Measurements from ENCODE around the gene SYT4. TPM values are rescaled to one million over a fixed set of nuclear protein-coding genes. Genes with fewer than 3 reads are reported as not detected.

Gene SYT4
- total and polyA plus RNA-seq, 5 experiments from 2014 or later, result not detected

GRCh38 chr18:43271593-43272432 is 5.5 kb downstream of the SYT4 start:
- Mint-ChIP-seq H3K9me3 (no peaks in the 10 kb centered on the region), H3K27me3 (peaks cover 0 to 8% (median 0%) of the 10 kb centered on the region in 5 donors), H3K36me3 (no peaks in the 10 kb centered on the region), H3K4me3 (no peak overlapping the region), H3K4me1 (no peaks in the 10 kb centered on the region), H3K27ac (no peak overlapping the region)
- ATAC-seq, result no peak
- DNase-seq, result peak in 4 of 10 donors; percentile 9 to 30 (median 26)
- POLR2A ChIA-PET, result no interaction called here

- Mint-ChIP-seq H3K9me3 (peaks cover 0 to 10% (median 0%) of the 10 kb centered on the region in 9 donors), H3K36me3 (no peaks in the 10 kb centered on the region), H3K4me1 (no peaks in the 10 kb centered on the region), H3K27ac (no peak overlapping the region), H3K27me3 (no peaks in the 10 kb centered on the region), H3K4me3 (no peak overlapping the region)
- ATAC-seq (no peak), DNase-seq (no peak)
- POLR2A ChIA-PET, result no interaction called here
Observed at GRCh38 chr18:43267818-43268217, 9.5 kb downstream of the SYT4 start.

- no peak for ATAC-seq
- POLR2A ChIA-PET, result no interaction called here
- Mint-ChIP-seq H3K36me3 (no peaks in the 10 kb centered on the region), H3K27ac (no peak overlapping the region), H3K4me1 (no peaks in the 10 kb centered on the region), H3K4me3 (no peak overlapping the region), H3K27me3 (no peaks in the 10 kb centered on the region), H3K9me3 (peaks cover 0 to 14% (median 7%) of the 10 kb centered on the region in 9 donors)
- DNase-seq, result no peak
Observed at GRCh38 chr18:43265465-43265864, 11.8 kb downstream of the SYT4 start.

- no peaks in the 10 kb centered on the region for H3K4me1 Mint-ChIP-seq
- POLR2A ChIA-PET, result no interaction called here
- H3K4me3 Mint-ChIP-seq, result no peak overlapping the region
- no peak overlapping the region for H3K27ac Mint-ChIP-seq
- ATAC-seq, result no peak
- H3K9me3 Mint-ChIP-seq, result peaks cover 0 to 9% (median 0%) of the 10 kb centered on the region in 9 donors
- H3K36me3 Mint-ChIP-seq, result no peaks in the 10 kb centered on the region
- H3K27me3 Mint-ChIP-seq, result no peaks in the 10 kb centered on the region
- no peak for DNase-seq
Observed at GRCh38 chr18:43248610-43249249, 28.6 kb downstream of the SYT4 start.

- H3K27me3 Mint-ChIP-seq, result no peaks in the 10 kb centered on the region
- ATAC-seq (no peak), DNase-seq (no peak)
- H3K27ac Mint-ChIP-seq, result no peak overlapping the region
- H3K9me3 Mint-ChIP-seq, result peaks cover 0 to 9% (median 0%) of the 10 kb centered on the region in 9 donors
- H3K4me3 Mint-ChIP-seq, result no peak overlapping the region
- no peaks in the 10 kb centered on the region for H3K36me3 Mint-ChIP-seq
- H3K4me1 Mint-ChIP-seq, result no peaks in the 10 kb centered on the region
- POLR2A ChIA-PET, result no interaction called here
Observed at GRCh38 chr18:43247944-43248343, 29.3 kb downstream of the SYT4 start.

- no peak overlapping the region for H3K4me3 Mint-ChIP-seq
- POLR2A ChIA-PET, result no interaction called here
- DNase-seq, result no peak
- no peaks in the 10 kb centered on the region for H3K27me3 Mint-ChIP-seq
- no peaks in the 10 kb centered on the region for H3K36me3 Mint-ChIP-seq
- H3K4me1 Mint-ChIP-seq, result no peaks in the 10 kb centered on the region
- H3K27ac Mint-ChIP-seq, result no peak overlapping the region
- H3K9me3 Mint-ChIP-seq, result peaks cover 0 to 29% (median 4%) of the 10 kb centered on the region in 9 donors
- ATAC-seq, result no peak
Observed at GRCh38 chr18:43238429-43238828, 38.9 kb downstream of the SYT4 start.

GRCh38 chr18:43236921-43237320 is 40.4 kb downstream of the SYT4 start:
- Mint-ChIP-seq H3K4me1 (no peaks in the 10 kb centered on the region), H3K4me3 (no peak overlapping the region), H3K27me3 (no peaks in the 10 kb centered on the region), H3K9me3 (peaks cover 0 to 29% (median 4%) of the 10 kb centered on the region in 9 donors), H3K36me3 (no peaks in the 10 kb centered on the region), H3K27ac (no peak overlapping the region)
- DNase-seq (no peak), ATAC-seq (no peak)
- POLR2A ChIA-PET, result no interaction called here

GRCh38 chr18:43234889-43235288 is 42.4 kb downstream of the SYT4 start:
- H3K36me3 Mint-ChIP-seq, result no peaks in the 10 kb centered on the region
- H3K27me3 Mint-ChIP-seq, result no peaks in the 10 kb centered on the region
- no peak overlapping the region for H3K4me3 Mint-ChIP-seq
- ATAC-seq (no peak), DNase-seq (no peak)
- no peaks in the 10 kb centered on the region for H3K4me1 Mint-ChIP-seq
- H3K27ac Mint-ChIP-seq, result no peak overlapping the region
- H3K9me3 Mint-ChIP-seq, result peaks cover 0 to 34% (median 4%) of the 10 kb centered on the region in 9 donors
- POLR2A ChIA-PET, result no interaction called here

GRCh38 chr18:43222501-43222900 is 54.8 kb downstream of the SYT4 start:
- H3K4me3 Mint-ChIP-seq, result no peak overlapping the region
- DNase-seq, result no peak
- no peaks in the 10 kb centered on the region for H3K27me3 Mint-ChIP-seq
- peaks cover 0 to 19% (median 6%) of the 10 kb centered on the region in 9 donors for H3K9me3 Mint-ChIP-seq
- peaks cover 0 to 5% (median 0%) of the 10 kb centered on the region in 3 donors for H3K36me3 Mint-ChIP-seq
- ATAC-seq, result no peak
- POLR2A ChIA-PET, result no interaction called here
- H3K4me1 Mint-ChIP-seq, result no peaks in the 10 kb centered on the region
- H3K27ac Mint-ChIP-seq, result no peak overlapping the region

- Mint-ChIP-seq H3K36me3 (peaks cover 0 to 5% (median 0%) of the 10 kb centered on the region in 3 donors), H3K4me3 (no peak overlapping the region), H3K27ac (no peak overlapping the region), H3K9me3 (peaks cover 0 to 19% (median 8%) of the 10 kb centered on the region in 9 donors), H3K27me3 (no peaks in the 10 kb centered on the region), H3K4me1 (no peaks in the 10 kb centered on the region)
- POLR2A ChIA-PET, result no interaction called here
- DNase-seq, result no peak
- no peak for ATAC-seq
Observed at GRCh38 chr18:43220691-43221090, 56.6 kb downstream of the SYT4 start.

Other genes starting within 250 kb of the SYT4 start
- not detected for gene RIT2, start 161.8 kb downstream of the SYT4 start, total RNA-seq
- not detected for gene RIT2, start 161.8 kb downstream of the SYT4 start, polyA plus RNA-seq

Data from naive thymus-derived CD8-positive, alpha-beta T cell (primary cell).